Measurements from ENCODE around the gene NOL3.

The NOL3 gene

GRCh38 chr16:67207249-67208091, 37.1 kb downstream of the NOL3 start:
- no peak for DNase-seq

GRCh38 chr16:67208154-67208896, 38.0 kb downstream of the NOL3 start:
- no peak for DNase-seq

- no peak for DNase-seq
Measured at GRCh38 chr16:67209565-67209964, 39.2 kb downstream of the NOL3 start.

GRCh38 chr16:67210069-67210937, 40.0 kb downstream of the NOL3 start:
- no peak for DNase-seq

- DNase-seq = no peak
Measured at GRCh38 chr16:67211674-67212073, 41.3 kb downstream of the NOL3 start.

- peak in 1 of 2 experiments; percentile 42 for DNase-seq
Measured at GRCh38 chr16:67212766-67213165, 42.4 kb downstream of the NOL3 start.

- DNase-seq = no peak
Measured at GRCh38 chr16:67213197-67214019, 43.1 kb downstream of the NOL3 start.

- no peak for DNase-seq
Measured at GRCh38 chr16:67215706-67216105, 45.4 kb downstream of the NOL3 start.

GRCh38 chr16:67216612-67217490, 46.5 kb downstream of the NOL3 start:
- DNase-seq = no peak

GRCh38 chr16:67223992-67224391, 53.7 kb downstream of the NOL3 start:
- no peak for DNase-seq

All from SW 1271 (cell line).